Glomerular visceral epithelial cell (primary cell): ENCODE measurements around the gene DAAM2.
A peak's percentile ranks its signal among the peaks of the same experiment; 100 is the strongest.

ENCODE experiments used
- DNase-seq: peaks from one replicate; pipeline ENCODE4 v3.0.0-alpha.2; 2016; ENCODE audit errors: extremely low spot score

Gene DAAM2

GRCh38 chr6:39909701-39910100, 117.5 kb downstream of the DAAM2 start:
- DNase-seq = no peak

- DNase-seq = no peak
Measured at GRCh38 chr6:39910164-39910563, 118.0 kb downstream of the DAAM2 start.

- DNase-seq = no peak
Measured at GRCh38 chr6:39910744-39911143, 118.6 kb downstream of the DAAM2 start.

- DNase-seq = no peak
Measured at GRCh38 chr6:39911513-39912125, 119.4 kb downstream of the DAAM2 start.

GRCh38 chr6:39912446-39912845, 120.3 kb downstream of the DAAM2 start:
- DNase-seq = no peak

GRCh38 chr6:39913391-39913916, 121.3 kb downstream of the DAAM2 start:
- no peak for DNase-seq

GRCh38 chr6:39914239-39914638, 122.1 kb downstream of the DAAM2 start:
- no peak for DNase-seq

GRCh38 chr6:39915866-39916265, 123.7 kb downstream of the DAAM2 start:
- no peak for DNase-seq

- DNase-seq = no peak
Measured at GRCh38 chr6:39917329-39917728, 125.2 kb downstream of the DAAM2 start.

GRCh38 chr6:39917981-39918380, 125.8 kb downstream of the DAAM2 start:
- no peak for DNase-seq

GRCh38 chr6:39918831-39919230, 126.7 kb downstream of the DAAM2 start:
- no peak for DNase-seq

- no peak for DNase-seq
Measured at GRCh38 chr6:39920157-39920556, 128.0 kb downstream of the DAAM2 start.

GRCh38 chr6:39922821-39923220, 130.6 kb downstream of the DAAM2 start:
- no peak for DNase-seq

- peak; percentile 62 for DNase-seq
Measured at GRCh38 chr6:39923394-39923793, 131.2 kb downstream of the DAAM2 start.

GRCh38 chr6:39923861-39924260, 131.7 kb downstream of the DAAM2 start:
- DNase-seq = no peak

GRCh38 chr6:39924283-39924682, 132.1 kb downstream of the DAAM2 start:
- no peak for DNase-seq

- DNase-seq = no peak
Measured at GRCh38 chr6:39925191-39925930, 133.2 kb downstream of the DAAM2 start.

- DNase-seq = no peak
Measured at GRCh38 chr6:39925931-39926290, 133.7 kb downstream of the DAAM2 start.

GRCh38 chr6:39926668-39927067, 134.5 kb downstream of the DAAM2 start:
- DNase-seq = peak; percentile 18

- DNase-seq = peak; percentile 72
Measured at GRCh38 chr6:39927159-39927558, 135.0 kb downstream of the DAAM2 start.

- DNase-seq = no peak
Measured at GRCh38 chr6:39929039-39929732, 137.0 kb downstream of the DAAM2 start.

GRCh38 chr6:39929733-39930461, 137.7 kb downstream of the DAAM2 start:
- DNase-seq = no peak
